ENCODE data around the gene PCNT. TPM values are rescaled to one million over a fixed set of nuclear protein-coding genes. Genes with fewer than 3 reads are reported as not detected.

The PCNT gene
- total and polyA plus RNA-seq, 9 of the 15 experiments (the other 6 are each of a cell fraction or from before 2014, with no cell fraction given), result 9.1 to 53.5 (median 31.3) TPM

- H3K9me3 ChIP-seq (replicated peaks; ENCODE audit: control insufficient read depth, insufficient read depth, low read depth, low read length), result 0 out of 2 replicates have a peak, but pooled peaks cover 2% of the 10 kb centered on the region
- H3K79me2 ChIP-seq (ENCODE audit: control insufficient read depth, insufficient read depth, low read length), result no peaks in the 10 kb centered on the region; the same call in 2 of the 3 replicates
- ChIA-PET CTCF (ENCODE audit: low intra/inter-chr PET ratio) (no interaction called here), POLR2A (interaction anchor here (0.6 kb wide), 1 partner anchor 196 kb away, joined by 3 read pairs; no protein-coding TSS in a partner anchor)
- DNase-seq (ENCODE audit: extremely low read depth in 1 of 4, low spot score in 3 of 4), result peak; percentile 71 to 84 (median 76)
- H3K36me3 ChIP-seq (ENCODE audit: control insufficient read depth, insufficient read depth, low read length), result peaks cover 23% of the 10 kb centered on the region; the same call in 2 of the 3 replicates
- no peaks in the 10 kb centered on the region for H4K20me1 ChIP-seq (replicated peaks; ENCODE audit: control insufficient read depth, insufficient read depth, low read length)
- no TSS peak for BruUV-seq (replicated peaks)
- no peaks in the 10 kb centered on the region for H3K9me1 ChIP-seq (ENCODE audit: control insufficient read depth, insufficient read depth, low read length)
- H3K4me3 ChIP-seq, result no peak overlapping the region
- H2AFZ ChIP-seq (ENCODE audit: low read depth, low read length), result peak overlapping the region; percentile 32; the same call in 1 of the 2 replicates
- intact Hi-C loops (cut with micrococcal nuclease) (loop anchor here (1.0 kb wide), 1 partner anchor 26 kb away; no protein-coding TSS in a partner anchor), in situ Hi-C loops (cut with MboI) (no loop called here)
- peak; percentile 93 for FAIRE-seq
- H3K4me2 ChIP-seq (ENCODE audit: insufficient read depth, low read length), result peak overlapping the region; percentile 40; the same call in 1 of the 2 replicates
- H3K9ac ChIP-seq (ENCODE audit: insufficient read depth in 1 of 2, low read depth in 2 of 2, low read length in 2 of 2), result peak overlapping the region; percentile 21 to 78; a peak in 3 of 4 replicates
- peak; percentile 92 for ATAC-seq
- 4% methylated on average over 9 of the region's 10 CpGs for WGBS (ENCODE audit: insufficient coverage, low coverage, missing lambda C conversion rate)
- H3K27me3 ChIP-seq (ENCODE audit: control insufficient read depth in 2 of 2, insufficient read depth in 2 of 2, low read length in 2 of 2), result no peaks in the 10 kb centered on the region
- H3K27ac ChIP-seq (ENCODE audit: extremely low read depth, low read depth, low read length), result peak overlapping the region; percentile 67
- H3K4me1 ChIP-seq (replicated peaks in 1 of 2; ENCODE audit: control insufficient read depth in 2 of 2, insufficient read depth in 2 of 2, low read length in 2 of 2), result peaks cover 11 to 31% of the 10 kb centered on the region in 2 experiments
- TF ChIP-seq NFIC (IDR thresholded peaks at IDR 0.05) (peak; percentile 71), HES1 (IDR thresholded peaks at IDR 0.05; ENCODE audit: low read depth) (peak; percentile 80), HDAC2 (IDR thresholded peaks at IDR 0.05) (peak; percentile 64; the same call in 1 of the 2 replicates), ETV5 (CRISPR knock-in tag; IDR thresholded peaks at IDR 0.05; ENCODE audit: low read depth) (peak; percentile 90), HDAC1 (IDR thresholded peaks at IDR 0.05) (peak in 1 of 2 experiments; percentile 47; a peak in 1 of 4 replicates), SNRNP70 (optimal IDR thresholded peaks at IDR 0.05; ENCODE audit: low read depth, low read length) (no peak), ZFX (CRISPR knock-in tag; IDR thresholded peaks at IDR 0.05) (peak; percentile 64), L3MBTL2 (IDR thresholded peaks at IDR 0.05) (peak; percentile 56; the same call in 1 of the 2 replicates), ZBED1 (IDR thresholded peaks at IDR 0.05) (no peak), MAX (CRISPR knock-in tag; IDR thresholded peaks at IDR 0.05) (peak; percentile 45), SP1 (CRISPR knock-in tag; IDR thresholded peaks at IDR 0.05) (peak; percentile 33; the same call in 1 of the 2 replicates), PHF8 (IDR thresholded peaks at IDR 0.05; ENCODE audit: borderline replicate concordance, low read length) (peak; percentile 21; the same call in 1 of the 2 replicates), SAFB (IDR thresholded peaks at IDR 0.05; ENCODE audit: borderline replicate concordance, low read depth, low read length) (no peak), HINFP (tag; conservative IDR thresholded peaks at IDR 0.05; ENCODE audit: low read depth) (0 out of 2 replicates have a peak, but pooled peaks have one; percentile 8), ZNF184 (CRISPR knock-in tag; IDR thresholded peaks at IDR 0.05) (no peak)
- TF ChIP-seq, protein P1, sequence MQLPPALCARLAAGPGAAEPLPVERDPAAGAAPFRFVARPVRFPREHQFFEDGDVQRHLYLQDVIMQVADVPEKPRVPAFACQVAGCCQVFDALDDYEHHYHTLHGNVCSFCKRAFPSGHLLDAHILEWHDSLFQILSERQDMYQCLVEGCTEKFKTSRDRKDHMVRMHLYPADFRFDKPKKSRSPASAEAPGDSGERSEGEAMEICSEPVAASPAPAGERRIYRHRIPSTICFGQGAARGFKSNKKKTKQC (CRISPR knock-in tag; IDR thresholded peaks at IDR 0.05), result no peak
Observed at GRCh38 chr21:46294647-46295176, 29.2 kb upstream of the PCNT start.
